ENCODE measurements around the gene TRPC5OS.

TRPC5OS gene

GRCh38 chrX:111875881-111876280 is at the start of gene TRPC5OS:
TSS of gene TRPC5OS (plus strand) at chrX:111876181. CDS start at chrX:111901850, 25,669 bp downstream.
- no peak for DNase-seq

- DNase-seq = no peak
Measured at GRCh38 chrX:111829345-111829744, 46.6 kb upstream of the TRPC5OS start.

- DNase-seq = no peak
Measured at GRCh38 chrX:111830571-111830970, 45.4 kb upstream of the TRPC5OS start.

GRCh38 chrX:111831343-111831742 is 44.6 kb upstream of the TRPC5OS start:
- DNase-seq = no peak

GRCh38 chrX:111837197-111837596 is 38.8 kb upstream of the TRPC5OS start:
- no peak for DNase-seq

- no peak for DNase-seq
Measured at GRCh38 chrX:111847491-111848133, 28.4 kb upstream of the TRPC5OS start.

- DNase-seq = no peak
Measured at GRCh38 chrX:111848541-111848940, 27.4 kb upstream of the TRPC5OS start.

GRCh38 chrX:111850975-111851374 is 25.0 kb upstream of the TRPC5OS start:
- DNase-seq = no peak

- DNase-seq = no peak
Measured at GRCh38 chrX:111854556-111855490, 21.2 kb upstream of the TRPC5OS start.

GRCh38 chrX:111857534-111858060 is 18.4 kb upstream of the TRPC5OS start:
- no peak for DNase-seq

GRCh38 chrX:111861605-111862004 is 14.4 kb upstream of the TRPC5OS start:
- no peak for DNase-seq

- DNase-seq = no peak
Measured at GRCh38 chrX:111867236-111867635, 8.7 kb upstream of the TRPC5OS start.

- no peak for DNase-seq
Measured at GRCh38 chrX:111868726-111869638, 7.0 kb upstream of the TRPC5OS start.

- peak; percentile 79 for DNase-seq
Measured at GRCh38 chrX:111869639-111870034, 6.3 kb upstream of the TRPC5OS start.

GRCh38 chrX:111874241-111874640 is 1.7 kb upstream of the TRPC5OS start:
- DNase-seq = no peak

GRCh38 chrX:111876646-111877045 is 665 bp downstream of the TRPC5OS start:
- no peak for DNase-seq

GRCh38 chrX:111877681-111878080 is 1.7 kb downstream of the TRPC5OS start:
- no peak for DNase-seq

GRCh38 chrX:111880735-111881134 is 4.8 kb downstream of the TRPC5OS start:
- no peak for DNase-seq

- DNase-seq = no peak
Measured at GRCh38 chrX:111881715-111882114, 5.7 kb downstream of the TRPC5OS start.

GRCh38 chrX:111886678-111887077 is 10.7 kb downstream of the TRPC5OS start:
- DNase-seq = no peak

- no peak for DNase-seq
Measured at GRCh38 chrX:111888600-111888999, 12.6 kb downstream of the TRPC5OS start.

- DNase-seq = no peak
Measured at GRCh38 chrX:111892375-111892774, 16.4 kb downstream of the TRPC5OS start.

- no peak for DNase-seq
Measured at GRCh38 chrX:111896148-111896547, 20.2 kb downstream of the TRPC5OS start.
